Measurements from ENCODE around the gene NHSL1. TPM values are rescaled to one million over a fixed set of nuclear protein-coding genes. Genes with fewer than 3 reads are reported as not detected.

The NHSL1 gene
- total and polyA plus RNA-seq, 9 of the 15 experiments (the other 6 are each of a cell fraction or from before 2014, with no cell fraction given): 0.09 to 0.20 TPM; not detected in 7

DNA sequence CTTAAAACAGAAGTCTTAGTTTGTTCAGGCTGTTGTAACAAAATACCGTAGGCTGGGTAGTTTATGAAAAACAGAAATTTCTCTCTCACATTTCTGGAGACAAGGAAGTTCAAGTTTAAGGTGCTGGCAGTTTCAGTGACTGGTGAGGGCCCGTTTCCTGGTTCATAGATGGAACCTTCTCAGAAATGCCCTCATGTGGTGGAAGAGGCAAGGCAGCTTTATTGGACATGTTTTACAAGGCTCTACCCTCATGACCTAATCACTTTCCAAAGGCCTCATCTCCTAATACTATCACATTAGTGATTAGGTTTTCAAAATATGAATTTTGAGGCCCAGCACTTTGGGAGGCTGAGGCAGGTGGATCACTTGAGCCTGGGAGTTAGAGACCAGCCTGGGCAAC is 92.9 kb downstream of the NHSL1 start:
- in situ Hi-C loops (cut with MboI) (no loop called here), intact Hi-C loops (cut with micrococcal nuclease) (loop anchor here (5.0 kb wide), 1 partner anchor 289 kb away; no protein-coding TSS in a partner anchor)
- Histone ChIP-seq H2AFZ (ENCODE audit: low read depth, low read length) (no peak overlapping the region), H3K9ac (ENCODE audit: insufficient read depth in 1 of 2, low read depth in 2 of 2, low read length in 2 of 2) (no peak overlapping the region), H3K4me2 (ENCODE audit: insufficient read depth, low read length) (no peak overlapping the region), H3K36me3 (ENCODE audit: control insufficient read depth, insufficient read depth, low read length) (peaks cover 57% of the 10 kb centered on the region), H3K79me2 (ENCODE audit: control insufficient read depth, insufficient read depth, low read length) (peaks cover 11% of the 10 kb centered on the region; the same call in 2 of the 3 replicates), H3K27me3 (ENCODE audit: control insufficient read depth in 2 of 2, insufficient read depth in 2 of 2, low read length in 2 of 2) (no peaks in the 10 kb centered on the region), H3K4me3 (no peak overlapping the region), H3K27ac (ENCODE audit: extremely low read depth, low read depth, low read length) (no peak overlapping the region), H3K9me3 (replicated peaks; ENCODE audit: control insufficient read depth, insufficient read depth, low read depth, low read length) (no peaks in the 10 kb centered on the region), H3K9me1 (ENCODE audit: control insufficient read depth, insufficient read depth, low read length) (no peaks in the 10 kb centered on the region), H3K4me1 (replicated peaks in 1 of 2; ENCODE audit: control insufficient read depth in 2 of 2, insufficient read depth in 2 of 2, low read length in 2 of 2) (peaks cover 10 to 23% of the 10 kb centered on the region in 2 experiments), H4K20me1 (replicated peaks; ENCODE audit: control insufficient read depth, insufficient read depth, low read length) (no peaks in the 10 kb centered on the region)
- DNase-seq (ENCODE audit: extremely low read depth in 1 of 4, low spot score in 3 of 4) (no peak), ATAC-seq (no peak), FAIRE-seq (no peak)
- no TSS peak for BruUV-seq (replicated peaks)
- WGBS (ENCODE audit: insufficient coverage, low coverage, missing lambda C conversion rate): 97% methylated on average over 2 of the region's 2 CpGs
- ChIA-PET POLR2A (interaction anchor here (0.6 kb wide), 1 partner anchor 16 kb away, joined by 3 read pairs; no protein-coding TSS in a partner anchor), CTCF (ENCODE audit: low intra/inter-chr PET ratio) (no interaction called here)
- no peak for TF ChIP-seq HMG20A (CRISPR knock-in tag; conservative IDR thresholded peaks at IDR 0.05)
- TF ChIP-seq RHOXF2B (CRISPR knock-in tag; conservative IDR thresholded peaks at IDR 0.05): no peak
- TF ChIP-seq CBX2 (IDR thresholded peaks at IDR 0.05; ENCODE audit: insufficient read depth, low read length, poor library complexity, severe bottlenecking): no peak
- TF ChIP-seq, protein P1, sequence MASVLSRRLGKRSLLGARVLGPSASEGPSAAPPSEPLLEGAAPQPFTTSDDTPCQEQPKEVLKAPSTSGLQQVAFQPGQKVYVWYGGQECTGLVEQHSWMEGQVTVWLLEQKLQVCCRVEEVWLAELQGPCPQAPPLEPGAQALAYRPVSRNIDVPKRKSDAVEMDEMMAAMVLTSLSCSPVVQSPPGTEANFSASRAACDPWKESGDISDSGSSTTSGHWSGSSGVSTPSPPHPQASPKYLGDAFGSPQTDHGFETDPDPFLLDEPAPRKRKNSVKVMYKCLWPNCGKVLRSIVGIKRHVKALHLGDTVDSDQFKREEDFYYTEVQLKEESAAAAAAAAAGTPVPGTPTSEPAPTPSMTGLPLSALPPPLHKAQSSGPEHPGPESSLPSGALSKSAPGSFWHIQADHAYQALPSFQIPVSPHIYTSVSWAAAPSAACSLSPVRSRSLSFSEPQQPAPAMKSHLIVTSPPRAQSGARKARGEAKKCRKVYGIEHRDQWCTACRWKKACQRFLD (CRISPR knock-in tag; IDR thresholded peaks at IDR 0.05): no peak

Measured in K562 (cell line).